ENCODE data around the gene CDKN2AIP.
"Not testable (repeated sequence)": the region's sequence is repeated elsewhere in the genome, so short reads cannot be mapped to it uniquely, and the experiment has no call there.

Gene CDKN2AIP

DNA sequence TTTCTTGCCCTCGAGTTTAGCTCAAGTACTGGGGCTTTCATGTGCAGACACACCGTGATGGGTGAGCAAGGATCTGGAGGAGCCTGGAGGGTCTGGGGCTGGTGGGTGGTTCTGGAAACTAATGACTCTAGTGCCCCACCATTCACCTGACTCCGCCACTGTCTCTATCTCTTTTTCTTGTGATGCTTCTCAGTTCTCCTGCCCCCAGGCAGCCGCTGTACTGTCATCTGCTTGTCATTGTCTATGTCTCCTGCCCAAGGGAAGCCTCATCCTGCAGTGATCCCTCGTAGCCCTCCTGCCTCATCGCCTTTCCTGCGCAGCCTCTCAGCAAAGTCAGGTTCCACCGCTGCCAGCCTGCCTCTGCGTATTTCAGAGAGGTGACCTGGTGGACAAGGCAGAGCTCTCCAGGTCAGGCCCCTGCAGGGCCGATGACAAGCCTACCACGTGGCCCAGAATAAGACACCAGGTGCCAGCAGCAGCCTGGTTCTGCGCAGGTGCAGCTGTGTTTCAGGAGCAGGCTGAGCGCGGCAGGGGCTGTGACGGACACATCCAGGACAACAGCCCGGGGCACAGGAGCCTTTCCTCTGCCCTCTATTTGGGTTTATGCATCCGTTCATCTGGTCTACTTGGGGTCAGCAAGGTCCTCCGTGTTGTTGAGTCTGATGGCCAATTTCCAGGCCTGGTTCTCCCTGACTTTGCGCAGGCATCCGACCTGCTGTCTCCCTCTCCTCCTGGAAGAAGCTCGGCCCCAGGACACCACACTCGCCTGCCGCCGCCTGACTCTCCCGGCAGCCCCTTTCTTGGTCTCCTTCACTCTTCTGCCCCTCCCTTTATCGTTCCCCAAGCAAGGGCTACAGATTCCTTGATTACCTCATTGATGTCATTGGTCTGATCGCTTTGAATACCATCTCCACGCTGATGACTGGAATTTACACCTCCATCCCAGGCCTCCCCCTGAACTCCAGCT is 30.9 kb upstream of the CDKN2AIP start:
- DNase-seq (ENCODE audit: low spot score) = no peak

DNA sequence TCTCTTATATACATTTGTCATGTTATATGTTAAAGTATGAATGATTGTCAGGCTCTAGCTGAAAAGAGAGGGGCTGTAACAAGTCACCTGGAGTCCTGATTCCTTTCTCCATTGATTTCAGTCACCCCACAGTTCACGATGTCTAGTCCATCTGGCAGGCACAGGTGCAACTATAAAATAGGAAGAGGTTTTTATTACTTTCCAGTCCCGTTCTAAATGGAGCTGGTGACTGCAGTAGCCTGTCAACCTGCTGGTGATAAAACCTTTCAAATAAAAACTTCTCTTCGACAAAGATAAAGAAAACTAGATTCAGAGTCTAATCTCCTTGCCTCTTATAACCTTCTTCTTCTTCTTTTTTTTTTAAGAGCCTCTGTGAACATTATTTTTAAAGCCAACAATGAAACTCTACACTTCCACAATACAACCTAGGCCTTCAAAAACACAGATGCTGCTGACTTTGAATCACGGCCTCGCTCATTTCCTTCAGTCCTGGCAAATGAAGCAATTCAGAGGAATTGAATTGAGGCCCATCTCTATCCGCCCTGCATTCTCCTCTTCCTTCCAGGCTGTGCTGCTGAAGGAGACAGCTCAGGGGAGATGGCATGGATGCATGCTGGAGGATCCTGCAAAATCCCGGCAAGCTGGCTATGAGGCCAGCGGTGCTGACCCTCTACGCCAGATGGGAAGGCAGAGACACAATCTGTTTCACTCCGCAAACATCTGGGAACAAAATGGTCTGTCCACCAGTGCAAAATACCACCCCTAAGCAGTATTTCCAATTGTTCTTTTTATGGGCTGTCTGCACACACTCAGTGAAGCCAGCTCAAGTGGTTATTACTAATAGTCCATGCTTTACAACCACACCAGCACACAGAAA is 27.3 kb upstream of the CDKN2AIP start:
- no peak for DNase-seq (ENCODE audit: low spot score)

DNA sequence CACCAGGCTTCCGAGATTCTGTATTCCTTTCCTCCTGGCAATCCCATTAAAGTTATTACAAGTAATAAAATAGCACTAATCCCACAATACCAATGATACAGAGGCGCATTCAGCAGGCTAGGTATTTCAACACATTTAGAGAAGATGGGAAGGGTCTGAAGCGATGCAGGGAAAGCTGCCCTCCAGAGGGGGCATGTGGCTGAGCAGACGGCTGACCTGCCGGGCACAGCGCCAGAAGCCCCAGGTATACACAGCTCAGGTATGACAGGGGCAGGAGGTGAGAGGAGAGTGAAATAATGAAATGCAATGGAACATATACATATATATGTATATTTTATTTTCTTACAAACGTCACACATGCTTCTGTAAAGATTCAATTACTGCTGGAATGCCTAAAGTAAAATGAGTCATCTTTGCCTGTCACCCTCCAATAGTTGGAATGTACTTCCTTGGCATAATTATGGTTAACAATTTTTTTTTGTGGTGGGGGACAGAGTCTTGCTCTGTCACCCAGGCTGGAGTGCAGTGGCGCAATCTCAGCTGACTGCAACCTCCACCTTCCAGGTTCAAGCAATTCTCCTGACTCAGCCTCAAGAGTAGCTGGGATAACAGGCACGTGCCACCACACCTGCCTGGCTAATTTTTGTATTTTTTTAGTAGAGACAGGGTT is 21.3 kb upstream of the CDKN2AIP start:
- DNase-seq (ENCODE audit: low spot score) = no peak

DNA sequence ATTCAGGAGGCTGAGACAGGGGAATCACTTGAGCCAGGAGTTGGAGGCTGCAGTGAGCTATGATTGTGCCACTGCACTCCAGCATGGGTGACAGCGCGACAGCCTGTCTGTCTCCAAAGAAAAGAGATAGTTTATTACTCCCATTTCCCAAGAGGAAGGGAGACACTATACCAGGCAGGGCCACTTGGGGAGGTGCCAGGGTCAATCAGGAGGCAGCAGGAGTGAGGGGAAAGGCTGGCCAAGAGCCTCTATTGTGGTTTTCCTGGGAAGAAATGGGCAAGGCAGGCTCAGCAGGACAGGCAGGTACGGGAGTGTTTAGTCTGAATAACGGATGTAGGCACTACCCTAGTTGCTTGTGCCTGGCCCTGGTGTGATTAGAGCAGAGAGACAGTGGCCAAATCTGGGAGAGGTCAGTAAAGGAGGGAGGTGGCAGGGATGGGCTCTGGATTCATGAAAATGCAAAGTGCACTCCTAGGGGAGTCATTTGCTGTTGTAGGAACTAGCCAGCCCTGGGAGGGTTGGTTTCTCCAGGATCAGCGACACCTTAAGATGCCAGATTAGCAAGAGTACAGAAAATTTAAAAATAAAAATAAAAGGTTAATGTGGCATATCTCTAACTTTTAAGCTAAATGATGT is 20.2 kb upstream of the CDKN2AIP start:
- no peak for DNase-seq (ENCODE audit: low spot score)

DNA sequence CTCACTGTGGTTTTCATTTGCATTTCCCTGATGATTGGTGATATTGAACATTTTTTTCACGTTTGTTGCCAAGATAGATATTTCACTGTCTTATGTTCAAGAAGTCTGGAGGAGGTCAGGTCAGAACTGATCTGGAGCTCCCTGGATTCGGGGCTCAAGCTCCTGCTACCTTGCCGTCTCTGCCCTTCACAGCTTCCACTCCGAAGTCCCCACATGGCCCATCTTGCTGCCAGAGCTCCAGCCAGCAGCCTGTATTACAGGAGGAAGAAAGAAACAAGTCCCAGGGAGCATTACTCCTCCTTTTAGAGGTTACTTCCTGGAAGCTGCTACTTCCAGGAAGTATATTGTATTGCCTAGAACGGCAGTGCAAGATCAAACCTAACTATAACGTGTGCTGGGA is 17.9 kb upstream of the CDKN2AIP start:
- no peak for DNase-seq (ENCODE audit: low spot score)

DNA sequence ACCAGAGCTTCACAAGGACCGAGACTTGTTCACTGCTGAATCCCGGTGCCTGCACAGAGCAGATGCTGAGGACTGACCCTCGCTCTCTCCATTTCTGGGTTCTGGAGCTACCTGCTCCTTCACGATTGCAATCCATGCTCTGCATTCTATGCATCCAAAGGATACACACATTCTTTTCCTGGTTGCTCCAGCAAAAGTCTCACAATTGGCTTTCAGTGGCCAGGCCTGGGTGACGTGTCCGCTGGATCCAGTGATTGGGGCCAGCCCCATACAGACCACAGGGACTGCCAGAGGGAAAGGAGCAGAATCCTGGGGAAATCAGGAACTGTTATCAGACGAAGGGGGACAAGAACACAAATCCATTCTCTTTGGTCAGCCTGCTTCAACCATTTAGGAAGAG is 14.9 kb upstream of the CDKN2AIP start:
- no peak for DNase-seq (ENCODE audit: low spot score)

DNA sequence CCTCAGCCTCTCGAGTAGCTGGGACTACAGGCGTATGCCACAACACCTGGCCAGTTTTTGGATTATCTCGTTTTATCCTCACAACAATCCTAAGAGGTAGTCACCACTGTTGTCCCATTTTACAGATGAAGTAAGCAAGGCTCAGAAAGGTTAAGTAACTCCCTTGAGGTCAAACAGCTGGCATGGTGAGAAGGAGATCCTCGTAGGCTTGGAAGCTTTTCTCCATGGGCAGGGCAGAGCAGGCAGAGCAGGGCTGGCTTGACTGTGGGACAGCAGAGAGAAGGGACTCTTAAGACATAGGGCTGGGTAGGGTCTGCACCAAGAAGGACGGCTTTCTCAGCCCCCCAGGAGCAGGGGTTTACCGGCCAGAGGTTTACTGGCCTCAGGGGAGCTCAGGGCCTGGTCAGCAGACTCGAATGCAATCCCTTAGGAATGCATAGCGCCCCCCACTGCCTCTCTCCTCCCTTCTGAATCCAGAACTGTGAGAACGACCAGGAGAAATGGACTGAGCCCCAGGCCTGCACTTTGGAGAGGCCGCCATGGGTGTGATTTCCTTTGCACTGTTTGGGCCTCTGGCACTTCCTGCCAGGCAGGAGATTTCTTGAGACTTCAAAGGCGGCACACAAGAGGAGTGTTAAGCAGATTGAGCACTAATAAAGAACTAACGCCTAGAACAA is 14.0 kb upstream of the CDKN2AIP start:
- DNase-seq (ENCODE audit: low spot score) = no peak

DNA sequence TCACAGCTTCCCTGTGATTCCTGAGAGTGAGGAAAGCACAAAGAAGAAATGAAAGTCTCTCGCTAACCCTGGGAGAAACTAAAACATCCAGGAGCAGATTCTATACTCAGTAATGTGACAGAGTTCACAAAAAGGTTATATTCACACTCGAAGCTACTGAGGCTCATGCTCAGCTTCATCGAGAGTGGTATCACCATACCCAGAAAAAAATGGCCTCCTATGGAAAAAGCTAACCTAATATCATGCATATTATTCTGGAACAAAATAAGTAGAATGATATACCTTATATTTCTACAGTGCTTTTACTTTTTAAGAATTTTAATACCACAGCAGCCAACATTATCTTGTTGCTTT is 13.5 kb upstream of the CDKN2AIP start:
- no peak for DNase-seq (ENCODE audit: low spot score)

DNA sequence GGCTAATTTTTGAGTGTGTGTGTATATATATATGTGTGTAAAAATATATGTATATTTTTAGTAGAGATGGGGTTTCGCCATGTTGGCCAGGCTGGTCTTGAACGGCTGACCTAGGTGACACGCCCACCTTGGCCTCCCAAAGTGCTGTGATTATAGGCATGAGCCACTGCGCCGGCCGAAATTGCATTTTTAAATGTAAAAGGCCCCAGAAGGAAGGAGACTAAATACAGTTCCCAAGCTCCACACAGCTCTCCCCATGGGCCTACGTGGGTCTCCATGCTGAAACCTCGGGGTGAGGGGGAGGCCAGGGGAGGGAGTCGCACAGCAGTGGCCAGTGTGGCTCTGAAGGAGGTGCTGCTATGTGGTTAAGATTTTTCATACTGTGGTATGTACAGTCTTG is 12.8 kb upstream of the CDKN2AIP start:
- DNase-seq (ENCODE audit: low spot score) = no peak

DNA sequence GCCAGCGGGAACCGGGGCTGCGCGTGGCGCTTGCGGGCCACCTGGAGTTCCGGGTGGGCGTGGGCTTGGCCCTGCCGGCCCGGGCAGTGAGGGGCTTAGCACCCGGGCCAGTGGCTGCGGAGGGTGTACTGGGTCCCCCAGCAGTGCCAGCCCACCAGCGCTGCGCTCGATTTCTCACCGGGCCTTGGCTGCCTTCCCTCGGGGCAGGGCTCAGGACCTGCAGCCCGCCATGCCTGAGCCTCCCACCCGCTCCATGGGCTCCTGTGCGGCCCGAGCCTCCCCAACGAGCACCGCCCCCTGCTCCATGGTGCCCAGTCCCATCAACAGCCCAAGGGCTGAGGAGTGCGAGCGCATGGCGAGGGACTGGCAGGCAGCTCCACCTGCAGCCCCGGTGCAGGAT is 11.3 kb upstream of the CDKN2AIP start:
- DNase-seq (ENCODE audit: low spot score) = not testable (repeated sequence)

DNA sequence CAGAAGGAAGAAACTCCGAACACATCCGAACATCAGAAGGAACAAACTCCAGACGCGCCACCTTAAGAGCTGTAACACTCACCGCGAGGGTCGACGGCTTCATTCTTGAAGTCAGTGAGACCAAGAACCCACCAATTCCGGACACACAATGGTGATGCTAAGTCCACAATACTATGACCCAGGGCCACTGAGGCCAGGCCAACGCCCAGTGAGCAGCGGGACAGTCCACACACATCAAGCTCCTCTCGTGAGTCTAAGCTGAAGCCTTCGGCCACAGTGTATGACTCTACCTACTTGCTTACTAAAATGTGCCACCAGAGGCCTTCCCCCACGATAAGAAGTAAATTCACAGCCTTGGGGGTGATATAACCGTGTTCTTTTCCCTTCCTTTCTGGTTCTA is 10.2 kb upstream of the CDKN2AIP start:
- DNase-seq (ENCODE audit: low spot score) = no peak

DNA sequence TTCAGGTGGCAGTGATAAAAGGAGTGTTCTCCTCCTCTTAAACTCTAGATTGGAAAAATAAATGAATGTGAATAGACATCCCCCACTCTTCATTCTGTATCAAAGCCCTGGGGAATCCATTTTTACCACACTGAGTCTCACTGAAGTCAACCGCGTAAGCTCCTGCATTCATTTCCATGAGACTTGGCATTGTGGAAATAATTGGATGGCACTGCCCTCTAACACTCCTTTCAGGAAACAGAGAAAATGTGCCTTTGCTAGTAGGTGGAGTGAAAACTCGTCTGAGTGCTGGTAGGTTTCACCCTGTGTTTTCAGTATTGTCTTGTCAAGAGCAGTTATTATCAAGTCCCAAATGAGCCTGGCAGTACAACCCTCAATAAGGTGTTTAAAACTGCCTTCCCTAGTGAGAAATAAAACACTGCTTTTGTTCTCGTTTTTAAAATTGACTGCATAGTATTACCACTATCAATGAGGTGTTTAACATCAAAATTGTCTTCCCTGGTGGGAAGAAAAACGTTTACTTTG is 9.7 kb upstream of the CDKN2AIP start:
- no peak for DNase-seq (ENCODE audit: low spot score)

DNA sequence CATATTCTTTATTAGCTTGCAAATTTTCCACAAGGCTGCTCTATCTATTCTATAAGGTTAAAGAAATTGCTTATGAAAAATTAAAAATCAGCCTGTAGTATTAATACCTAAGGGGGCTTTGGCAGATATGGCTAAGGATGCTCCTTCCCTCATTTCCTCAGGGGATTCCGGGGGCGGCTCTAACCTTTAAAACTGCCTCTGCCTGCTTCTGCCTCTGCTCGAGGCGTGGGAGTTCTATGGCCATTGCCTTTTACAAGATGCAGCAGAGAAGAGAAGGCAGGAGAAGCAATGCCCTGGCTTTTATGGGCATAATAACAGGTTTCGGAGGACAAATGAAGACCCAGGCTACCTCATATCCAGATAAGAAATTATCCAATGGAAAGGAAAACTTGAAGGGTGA is 8.6 kb upstream of the CDKN2AIP start:
- no peak for DNase-seq (ENCODE audit: low spot score)

DNA sequence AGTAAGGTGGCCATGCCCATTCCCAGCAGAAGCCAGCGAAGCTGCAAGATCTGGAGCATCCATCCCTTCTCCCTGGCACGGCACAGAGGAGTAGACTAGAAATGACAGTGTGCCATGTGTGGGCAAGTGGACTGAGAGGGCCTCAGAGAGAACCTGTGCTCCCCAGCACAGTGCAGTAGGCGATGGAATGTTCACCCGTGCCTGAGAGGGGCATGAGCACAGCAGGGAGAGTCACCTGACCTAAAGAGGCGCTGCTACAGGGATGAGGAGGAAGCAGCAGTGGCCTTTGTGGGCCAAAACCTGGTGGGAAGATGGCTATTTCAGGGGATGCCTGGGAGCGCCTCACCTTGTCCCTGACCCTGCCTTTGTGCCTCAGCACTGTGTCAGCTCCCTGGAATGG is 8.0 kb upstream of the CDKN2AIP start:
- DNase-seq (ENCODE audit: low spot score) = no peak

DNA sequence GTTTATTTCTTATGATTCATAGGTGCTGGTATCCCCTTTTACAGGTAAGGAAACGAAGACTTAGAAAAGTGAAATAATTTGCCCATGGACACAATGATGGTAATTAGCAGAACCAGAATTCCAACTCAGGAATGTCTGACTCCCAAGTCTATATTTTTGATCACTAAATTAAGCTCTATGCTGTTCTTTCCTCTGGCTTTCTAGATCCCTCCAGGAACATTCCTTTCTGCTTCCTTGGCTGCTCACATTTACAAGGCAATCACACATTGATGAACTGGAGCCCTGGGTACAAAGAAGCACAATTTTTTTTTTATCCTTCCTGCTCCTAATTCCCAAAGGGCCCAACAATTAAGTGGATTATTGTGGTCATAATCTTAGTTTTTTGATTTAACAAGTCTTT is 7.0 kb upstream of the CDKN2AIP start:
- no peak for DNase-seq (ENCODE audit: low spot score)

DNA sequence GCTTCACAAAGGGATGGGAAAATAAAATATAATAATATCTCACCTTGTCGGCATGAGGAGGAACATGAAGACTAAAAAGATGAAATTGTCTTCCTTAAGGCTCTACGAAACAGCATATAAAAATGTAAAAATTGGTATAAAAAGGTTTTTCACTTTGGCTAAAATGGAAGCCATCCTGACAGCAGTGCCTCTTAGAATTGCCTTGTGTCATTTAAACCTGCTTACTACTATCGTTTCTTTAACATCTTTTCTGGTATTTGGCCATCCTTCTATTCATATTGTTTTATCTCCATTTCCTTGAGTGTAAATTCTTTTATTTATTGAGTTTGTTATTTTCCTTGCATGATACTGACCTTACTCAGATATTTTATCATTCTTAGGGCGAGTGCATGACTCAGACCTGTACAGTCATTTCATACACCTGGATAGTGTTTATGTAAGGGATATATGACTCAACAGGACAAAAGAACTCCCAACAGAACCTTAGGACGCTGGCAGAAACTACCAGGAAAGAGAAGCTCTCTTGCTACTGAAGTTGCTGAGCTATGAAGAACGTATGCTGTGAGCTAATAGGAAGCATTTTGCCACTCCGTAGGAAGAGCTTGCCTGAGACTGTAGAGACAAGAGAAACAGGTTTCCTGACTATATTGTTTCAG is 5.8 kb upstream of the CDKN2AIP start:
- no peak for DNase-seq (ENCODE audit: low spot score)

DNA sequence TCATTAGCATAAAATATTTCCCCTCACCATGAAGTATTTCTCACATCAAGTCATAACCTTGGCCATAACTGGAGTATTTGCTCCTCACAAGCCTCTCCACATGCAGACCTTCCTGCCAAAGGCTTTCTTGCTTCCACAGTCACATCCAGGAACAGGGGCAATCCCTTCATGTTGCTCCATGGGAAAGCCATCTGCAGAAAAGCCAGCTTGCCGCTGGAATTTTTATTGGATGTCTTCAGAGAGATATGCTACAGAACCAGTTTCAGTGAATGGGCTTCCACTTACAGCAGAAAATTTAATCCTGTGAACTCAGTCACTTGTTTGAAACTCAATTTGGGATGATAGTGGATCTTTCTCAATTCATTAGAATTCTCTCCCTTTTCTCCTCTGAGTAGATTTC is 3.2 kb upstream of the CDKN2AIP start:
- DNase-seq (ENCODE audit: low spot score) = no peak

DNA sequence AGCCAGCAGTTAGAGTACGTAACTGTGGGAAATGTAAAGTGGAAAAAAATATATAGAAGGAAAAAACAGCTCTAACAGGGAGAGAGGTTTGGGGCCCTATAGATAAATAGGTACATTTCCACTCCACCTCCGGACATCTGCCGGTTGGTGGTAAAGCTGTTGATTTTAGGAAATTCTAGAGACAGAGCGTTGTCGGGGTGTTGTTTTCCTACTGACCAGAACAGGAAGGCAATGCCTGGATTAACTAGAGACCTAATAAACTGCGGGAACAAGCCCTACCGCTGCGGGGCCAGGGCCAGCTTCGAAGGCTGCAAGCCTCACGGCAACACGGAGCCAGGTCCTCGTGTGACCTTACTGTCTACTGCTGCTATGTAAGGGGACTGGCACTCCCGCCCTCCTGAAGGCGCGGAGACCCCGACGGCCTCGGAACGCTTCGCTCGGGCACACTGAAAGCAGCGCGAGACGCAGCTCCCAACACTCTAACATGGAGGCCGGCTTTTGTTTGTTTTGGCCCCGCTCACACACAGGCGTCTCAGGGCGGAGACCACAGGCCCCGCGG is 702 bp upstream of the CDKN2AIP start:
- peak; percentile 39 for DNase-seq (ENCODE audit: low spot score)

DNA sequence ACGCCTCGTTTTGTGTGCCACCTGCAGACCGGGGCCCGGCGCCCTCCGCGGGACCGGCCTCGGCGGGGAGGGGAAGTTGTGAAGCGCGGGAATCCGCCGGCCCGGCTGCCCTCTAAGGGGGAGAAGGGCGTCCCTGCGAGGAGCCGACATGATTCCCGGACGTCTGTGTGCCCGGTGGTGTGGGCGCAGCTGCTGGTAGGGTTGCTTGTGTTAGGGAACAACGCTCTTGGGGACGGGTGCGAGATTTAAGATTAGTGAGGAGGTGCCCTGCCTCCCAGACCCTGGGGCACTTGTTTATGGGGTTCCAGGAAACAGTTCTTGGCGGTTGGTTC is 627 bp downstream of the CDKN2AIP start:
- DNase-seq (ENCODE audit: low spot score) = peak; percentile 46

DNA sequence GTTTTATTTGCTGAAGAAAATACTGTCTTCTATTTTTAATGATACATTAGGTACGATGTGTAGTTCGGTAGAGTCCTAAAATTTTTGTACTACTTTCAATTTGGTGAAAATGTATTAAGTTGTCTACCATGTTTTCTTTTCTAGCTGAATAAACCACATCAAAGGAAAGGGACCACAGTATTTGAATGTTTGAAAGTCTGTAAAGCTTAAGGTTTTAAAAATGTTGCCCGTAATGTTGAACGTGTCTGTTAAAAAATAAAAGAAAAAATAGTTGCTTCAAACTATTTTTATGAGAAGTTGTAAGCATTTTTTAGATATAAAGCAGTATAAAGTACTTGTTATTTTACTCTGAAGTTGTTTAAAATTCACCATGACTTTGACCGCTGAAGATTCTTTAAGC is 3.2 kb downstream of the CDKN2AIP start:
- no peak for DNase-seq (ENCODE audit: low spot score)

DNA sequence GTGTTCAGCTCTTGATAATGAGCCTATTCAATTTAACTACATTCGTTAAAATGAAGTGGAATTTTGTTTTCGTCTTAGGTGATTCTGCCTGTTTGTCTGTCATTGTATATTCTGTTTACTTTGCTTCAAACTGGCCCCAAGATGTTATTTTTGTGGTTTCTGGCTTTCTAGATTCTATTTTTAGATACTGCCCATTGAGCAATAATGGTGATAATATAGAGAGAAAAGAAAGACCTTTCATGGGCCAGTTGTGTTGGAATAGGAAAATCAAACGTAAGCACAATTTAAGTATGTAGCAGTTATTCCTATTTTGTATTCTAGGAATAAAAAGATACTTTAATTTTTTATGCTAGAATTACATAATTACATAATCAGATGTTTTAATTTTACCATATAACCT is 4.0 kb downstream of the CDKN2AIP start:
- no peak for DNase-seq (ENCODE audit: low spot score)
